SK-N-SH (cell line): Measurements from ENCODE around the gene CEP120. TPM values are rescaled to one million over a fixed set of nuclear protein-coding genes. Genes with fewer than 3 reads are reported as not detected.

Experiments used
- CTCF ChIA-PET: fragments of 300-600, 350-600 bp; formaldehyde crosslinking; extraction: SDS; loops from one replicate; lab custom pipeline; 2021; lab: Yijun Ruan, JAX
- POLR2A ChIA-PET: fragments of 350-600 bp; sonication (Branson Sonifier 250); formaldehyde crosslinking; extraction: SDS; loops from one replicate; lab custom pipeline; 2020; ENCODE audit warnings: antibody characterized with exemption, inconsistent platforms; lab: Yijun Ruan, JAX
- DNase-seq: peaks from one replicate; pipeline ENCODE4 v3.0.0; 2012
- H2AFZ ChIP-seq: fragments of 200-600 bp; sonication (generic); 2 replicates; pipeline ENCODE4 v1.8.1; 2016; ENCODE audit warnings: antibody characterized with exemption, mild to moderate bottlenecking, low read depth
- H3F3A ChIP-seq: fragments of 200-600 bp; sonication (generic); replicated peaks from 2 replicates; pipeline ENCODE3; 2016; ENCODE audit warnings: antibody characterized with exemption, mild to moderate bottlenecking; ENCODE audit not compliant: insufficient read depth
- H3K27ac ChIP-seq, 2 experiments: fragments of 200-500 bp in 1 of 2; fragments of 200-600 bp in 1 of 2; sonication (Bioruptor generic) in 1 of 2; sonication (generic), shearing (Covaris generic) in 1 of 2; 2 replicates each; pipeline versions ENCODE4 v1.5.1 to v1.6.1; 2014 to 2016; ENCODE audit warnings: low read depth in 2 of 2, inconsistent platforms in 1 of 2, low read length in 1 of 2, mild to moderate bottlenecking in 1 of 2, mixed read lengths in 1 of 2
- H3K27me3 ChIP-seq: fragments of 200-600 bp; sonication (generic), shearing (Covaris generic); 2 replicates; pipeline ENCODE4 v1.6.1; 2016; ENCODE audit warnings: mixed run types; ENCODE audit not compliant: insufficient read depth
- H3K36me3 ChIP-seq, 2 experiments: fragments of 200-500 bp in 1 of 2; fragments of 200-600 bp in 1 of 2; sonication (Bioruptor generic) in 1 of 2; sonication (generic) in 1 of 2; replicated peaks in 1 of 2; 2 replicates each; pipeline versions ENCODE3 to v1.5.1; 2014 to 2016; ENCODE audit warnings: low read length in 1 of 2, mild to moderate bottlenecking in 1 of 2; ENCODE audit not compliant: insufficient read depth in 2 of 2, control insufficient read depth in 1 of 2
- H3K4me1 ChIP-seq, 2 experiments: fragments of 200-500 bp in 1 of 2; fragments of 200-600 bp in 1 of 2; sonication (Bioruptor generic) in 1 of 2; sonication (generic), shearing (Covaris generic) in 1 of 2; 2 replicates each; pipeline versions ENCODE4 v1.5.1 to v1.6.1; 2014 to 2016; ENCODE audit warnings: low read depth in 1 of 2, low read length in 1 of 2, mixed run types in 1 of 2; ENCODE audit not compliant: insufficient read depth in 2 of 2, control insufficient read depth in 1 of 2
- H3K4me2 ChIP-seq: fragments of 200-600 bp; sonication (generic), shearing (Covaris generic); 2 replicates; pipeline ENCODE4 v1.6.1; 2017; ENCODE audit warnings: mixed run types
- H3K4me3 ChIP-seq, 2 experiments: fragments of 200-500 bp in 1 of 2; fragments of 200-600 bp in 1 of 2; sonication (Bioruptor generic) in 1 of 2; sonication (generic), shearing (Covaris generic) in 1 of 2; 2 replicates each; pipeline versions ENCODE4 v1.5.1 to v1.8.1; 2014 to 2016; ENCODE audit warnings: low read depth in 2 of 2, inconsistent platforms in 1 of 2, low read length in 1 of 2, mild to moderate bottlenecking in 1 of 2, mixed read lengths in 1 of 2, moderate library complexity in 1 of 2
- H3K79me2 ChIP-seq: fragments of 200-600 bp; sonication (generic); 2 replicates; pipeline ENCODE4 v1.8.1; 2017; ENCODE audit warnings: mild to moderate bottlenecking; ENCODE audit not compliant: insufficient read depth
- H3K9ac ChIP-seq: fragments of 200-600 bp; sonication (generic); 2 replicates; pipeline ENCODE4 v1.6.1; 2017; ENCODE audit warnings: mixed run types
- H3K9me2 ChIP-seq: fragments of 200-600 bp; sonication (generic); 2 replicates; pipeline ENCODE4 v1.6.1; 2017; ENCODE audit warnings: mixed run types
- H3K9me3 ChIP-seq: fragments of 200-600 bp; sonication (generic); 2 replicates; pipeline ENCODE4 v1.6.1; 2017; ENCODE audit warnings: mixed run types, mild to moderate bottlenecking, moderate library complexity
- H4K20me1 ChIP-seq: fragments of 200-600 bp; sonication (generic); 2 replicates; pipeline ENCODE4 v1.6.1; 2017; ENCODE audit warnings: mild to moderate bottlenecking, mixed run types; ENCODE audit not compliant: insufficient read depth
- CTCF ChIP-seq: fragments of 200-600 bp; sonication (generic); IDR thresholded peaks from 2 replicates; pipeline ENCODE4 v1.6.1; 2017; ENCODE audit warnings: antibody characterized with exemption, mild to moderate bottlenecking, moderate library complexity
- EP300 ChIP-seq, 2 experiments: IDR thresholded peaks; 2 replicates each; pipeline versions ENCODE4 v1.4.0 to v1.6.1; 2012; ENCODE audit warnings: borderline replicate concordance in 1 of 2, low read depth in 1 of 2, low read length in 1 of 2
- EZH2phosphoT487 ChIP-seq: fragments of 200-600 bp; sonication (generic); IDR thresholded peaks from 2 replicates; pipeline ENCODE4 v1.6.1; 2017; ENCODE audit warnings: low read depth, mixed run types, mild to moderate bottlenecking, antibody characterized with exemption, moderate library complexity, borderline replicate concordance
- FOSL2 ChIP-seq: IDR thresholded peaks from 2 replicates; pipeline ENCODE4 v1.4.0; 2012; ENCODE audit warnings: low read depth, mild to moderate bottlenecking, moderate library complexity, borderline replicate concordance
- FOXJ3 ChIP-seq: sonication (generic); formaldehyde crosslinking; IDR thresholded peaks from 2 replicates; pipeline ENCODE4 v1.5.1; 2020; ENCODE audit warnings: mild to moderate bottlenecking, missing genetic modification reagents
- IRF3 ChIP-seq: fragments of 150-350 bp; IDR thresholded peaks from 2 replicates; pipeline ENCODE4 v1.6.1; 2016; ENCODE audit warnings: mild to moderate bottlenecking, low read depth, low read length
- NFIC ChIP-seq: IDR thresholded peaks from 2 replicates; pipeline ENCODE4 v1.4.0; 2012; ENCODE audit warnings: borderline replicate concordance
- POLR2AphosphoS5 ChIP-seq: IDR thresholded peaks from 2 replicates; pipeline ENCODE4 v1.6.1; 2012; ENCODE audit warnings: low read depth, low read length
- REST ChIP-seq: IDR thresholded peaks from 2 replicates; pipeline ENCODE4 v1.6.1; 2012; ENCODE audit warnings: mild to moderate bottlenecking, low read depth, low read length, moderate library complexity
- RFX5 ChIP-seq: IDR thresholded peaks from 2 replicates; pipeline ENCODE4 v1.6.1; 2012; ENCODE audit warnings: mild to moderate bottlenecking, improper control_type of control experiment, low read length
- RXRA ChIP-seq: IDR thresholded peaks from 2 replicates; pipeline ENCODE4 v1.4.0; 2012; ENCODE audit warnings: low read depth, mild to moderate bottlenecking, borderline replicate concordance
- SIN3A ChIP-seq: IDR thresholded peaks from 2 replicates; pipeline ENCODE4 v1.6.1; 2012; ENCODE audit warnings: low read depth, mild to moderate bottlenecking, low read length, moderate library complexity, borderline replicate concordance
- WGBS: methylation state at CpG from one replicate; pipeline ENCODE4 v1.1.6; 2017; ENCODE audit warnings: low lambda C conversion rate; 5-methylcytosine and 5-hydroxymethylcytosine counted together
- polyA plus RNA-seq, 3 experiments: library from polyadenylated mRNA; depleted of rRNA; stranded (reverse); fragments of >200 nt; gene quantifications; 2 replicates each; pipeline ENCODE4 v1.2.3, GENCODE V29; 2012
- TF ChIP-seq, protein P1 (sequence below): fragments of 150-350 bp; IDR thresholded peaks from 2 replicates; pipeline ENCODE4 v1.6.1; 2017; ENCODE audit warnings: antibody characterized with exemption, low read length, low read depth, borderline replicate concordance

CEP120 gene
- polyA plus RNA-seq, 1 of the 3 experiments (the other 2 are of a cell fraction) = 5.0 TPM

DNA sequence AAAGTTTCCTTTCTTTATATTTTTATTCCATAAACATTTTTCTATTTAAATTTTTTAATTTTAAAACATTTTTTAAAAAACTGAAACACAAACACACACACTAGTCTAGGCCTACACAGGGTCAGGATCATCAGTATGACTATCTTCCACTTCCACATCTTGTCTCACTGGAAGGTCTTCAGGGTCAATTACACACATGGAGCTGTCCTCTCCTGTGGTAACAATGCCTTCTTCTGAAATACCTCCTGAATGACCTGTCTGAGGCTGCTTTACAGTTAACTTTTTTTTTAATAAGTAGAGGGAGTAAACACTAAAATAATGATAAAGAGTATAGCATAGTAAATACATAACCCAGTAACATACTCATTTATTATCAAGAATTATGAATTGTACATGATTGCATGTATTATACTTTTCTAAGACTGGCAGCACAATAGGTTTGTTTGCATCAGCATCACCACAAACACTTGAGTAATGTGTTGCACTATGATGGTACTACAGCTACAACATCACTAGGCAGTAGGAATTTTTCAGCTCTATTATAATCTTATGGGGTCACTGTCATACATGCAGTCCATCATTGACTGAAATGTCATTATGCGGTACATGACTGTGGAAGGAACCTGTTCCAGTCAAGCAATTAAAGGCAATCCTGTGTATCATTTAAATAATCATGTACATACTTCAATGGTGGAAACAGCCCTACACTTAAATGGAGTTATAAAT is 17.4 kb upstream of the CEP120 start:
- no peak overlapping the region for H3K4me2 ChIP-seq
- H3K4me3 ChIP-seq = no peak overlapping the region
- CTCF ChIA-PET = interaction anchor here (2.9 kb wide), 1 partner anchor 17 kb away, joined by 15 read pairs; the partner anchor contains the start of gene CEP120
- 93% methylated on average over 1 of the region's 1 CpG for WGBS
- no peak for TF ChIP-seq FOSL2
- no peak for TF ChIP-seq EP300 (IDR thresholded peaks at IDR 0.05; ENCODE audit: borderline replicate concordance in 1 of 2, low read depth in 1 of 2, low read length in 1 of 2)
- no peak for TF ChIP-seq EZH2phosphoT487
- TF ChIP-seq CTCF = no peak
- TF ChIP-seq IRF3 = no peak
- TF ChIP-seq, protein P1, sequence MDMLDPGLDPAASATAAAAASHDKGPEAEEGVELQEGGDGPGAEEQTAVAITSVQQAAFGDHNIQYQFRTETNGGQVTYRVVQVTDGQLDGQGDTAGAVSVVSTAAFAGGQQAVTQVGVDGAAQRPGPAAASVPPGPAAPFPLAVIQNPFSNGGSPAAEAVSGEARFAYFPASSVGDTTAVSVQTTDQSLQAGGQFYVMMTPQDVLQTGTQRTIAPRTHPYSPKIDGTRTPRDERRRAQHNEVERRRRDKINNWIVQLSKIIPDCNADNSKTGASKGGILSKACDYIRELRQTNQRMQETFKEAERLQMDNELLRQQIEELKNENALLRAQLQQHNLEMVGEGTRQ = no peak
- no peak for TF ChIP-seq NFIC
- TF ChIP-seq POLR2AphosphoS5 = no peak
- no peak for TF ChIP-seq RXRA
- TF ChIP-seq REST = no peak
- TF ChIP-seq SIN3A = no peak
- no peak for TF ChIP-seq FOXJ3 (CRISPR knock-in tag)
- TF ChIP-seq RFX5 = no peak
- TF ChIP-seq, all 33 proteins: peak for 0
- Histone ChIP-seq H3K27ac (no peak overlapping the region), H3F3A (no peaks in the 10 kb centered on the region), H3K36me3 (no peaks in the 10 kb centered on the region), H4K20me1 (no peaks in the 10 kb centered on the region), H3K27me3 (no peaks in the 10 kb centered on the region), H3K9me2 (no peaks in the 10 kb centered on the region), H2AFZ (no peak overlapping the region), H3K79me2 (no peaks in the 10 kb centered on the region), H3K4me1 (peaks cover 0 to 3% of the 10 kb centered on the region in 2 experiments; a peak in 1 of 4 replicates), H3K9ac (no peak overlapping the region), H3K9me3 (no peaks in the 10 kb centered on the region)
- no peak for DNase-seq
- POLR2A ChIA-PET = interaction anchor here (1.5 kb wide), 1 partner anchor 71 kb away, joined by 3 read pairs; the partner anchor contains the start of gene CSNK1G3
